Astrocyte of the cerebellum (primary cell): ENCODE results near the gene TSACC.
"Not testable (repeated sequence)": the region's sequence is repeated elsewhere in the genome, so short reads cannot be mapped to it uniquely, and the experiment has no call there.

Experiments
- DNase-seq: peaks from one replicate; pipeline ENCODE4 v3.0.0-alpha.2; 2011; ENCODE audit warnings: low read depth
- H3K4me3 ChIP-seq: 2 replicates; pipeline ENCODE4 v1.5.1; 2011; ENCODE audit warnings: mild to moderate bottlenecking, low read depth, low read length, moderate library complexity
- CTCF ChIP-seq: IDR thresholded peaks from 2 replicates; pipeline ENCODE4 v1.5.1; 2012; ENCODE audit warnings: low read length, low read depth, moderate library complexity, mild to moderate bottlenecking; ENCODE audit errors: missing control alignments
- in situ Hi-C: cut with HindIII; loops from 2 replicates; pipeline ENCODE4 v1.10.0; 2017; ENCODE audit warnings: low sequenced_read_pairs

Gene TSACC

GRCh38 chr1:156319664-156320063 is 18.7 kb upstream of the TSACC start:
- DNase-seq: peak; percentile 23
- peak; percentile 62 for TF ChIP-seq CTCF
- in situ Hi-C loops: no loop called here
- H3K4me3 ChIP-seq: no peak overlapping the region

DNA sequence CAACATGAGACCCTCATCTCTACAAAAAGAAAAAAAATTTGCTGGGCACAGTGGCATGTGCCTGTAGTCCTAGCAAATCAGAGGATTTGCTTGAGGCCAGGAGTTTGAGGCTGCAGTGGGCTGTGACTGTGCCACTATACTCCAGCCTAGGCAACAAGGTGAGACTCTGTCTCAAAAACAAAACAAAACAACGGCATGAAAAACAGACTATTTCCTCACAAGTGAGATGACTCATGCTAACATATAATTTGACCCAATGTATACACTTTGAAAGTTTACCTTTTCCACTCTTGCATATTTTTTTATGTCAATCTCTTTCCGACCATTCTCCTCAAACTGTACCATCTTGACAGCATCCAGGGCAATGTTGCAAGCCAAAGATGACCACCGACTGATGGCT is 17.8 kb upstream of the TSACC start:
- no peak for TF ChIP-seq CTCF
- DNase-seq: no peak
- in situ Hi-C loops: no loop called here
- no peak overlapping the region for H3K4me3 ChIP-seq

DNA sequence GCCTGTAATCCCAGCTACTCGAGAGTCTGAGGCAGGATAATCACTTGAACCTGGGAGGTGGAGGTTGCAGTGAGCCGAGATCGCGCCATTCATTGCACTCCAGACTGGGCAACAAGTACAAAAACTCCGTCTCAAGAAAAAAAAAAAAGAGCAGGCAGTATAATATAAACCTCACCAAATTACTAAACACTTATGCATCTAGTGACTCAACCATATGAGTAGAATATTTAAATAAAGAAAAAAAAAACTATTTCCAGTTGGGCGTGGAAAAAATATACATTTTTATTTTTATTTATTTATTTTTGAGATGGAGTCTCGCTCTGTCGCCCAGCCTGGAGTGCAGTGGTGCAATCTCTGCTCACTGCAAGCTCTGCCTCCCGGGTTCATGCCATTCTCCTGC is 15.1 kb upstream of the TSACC start:
- H3K4me3 ChIP-seq, DNase-seq, in situ Hi-C loops: not testable (repeated sequence)

GRCh38 chr1:156336242-156336641 is 2.1 kb upstream of the TSACC start:
- no peak for DNase-seq
- peak; percentile 22 for TF ChIP-seq CTCF
- in situ Hi-C loops: no loop called here
- H3K4me3 ChIP-seq: peak overlapping the region; percentile 96

DNA sequence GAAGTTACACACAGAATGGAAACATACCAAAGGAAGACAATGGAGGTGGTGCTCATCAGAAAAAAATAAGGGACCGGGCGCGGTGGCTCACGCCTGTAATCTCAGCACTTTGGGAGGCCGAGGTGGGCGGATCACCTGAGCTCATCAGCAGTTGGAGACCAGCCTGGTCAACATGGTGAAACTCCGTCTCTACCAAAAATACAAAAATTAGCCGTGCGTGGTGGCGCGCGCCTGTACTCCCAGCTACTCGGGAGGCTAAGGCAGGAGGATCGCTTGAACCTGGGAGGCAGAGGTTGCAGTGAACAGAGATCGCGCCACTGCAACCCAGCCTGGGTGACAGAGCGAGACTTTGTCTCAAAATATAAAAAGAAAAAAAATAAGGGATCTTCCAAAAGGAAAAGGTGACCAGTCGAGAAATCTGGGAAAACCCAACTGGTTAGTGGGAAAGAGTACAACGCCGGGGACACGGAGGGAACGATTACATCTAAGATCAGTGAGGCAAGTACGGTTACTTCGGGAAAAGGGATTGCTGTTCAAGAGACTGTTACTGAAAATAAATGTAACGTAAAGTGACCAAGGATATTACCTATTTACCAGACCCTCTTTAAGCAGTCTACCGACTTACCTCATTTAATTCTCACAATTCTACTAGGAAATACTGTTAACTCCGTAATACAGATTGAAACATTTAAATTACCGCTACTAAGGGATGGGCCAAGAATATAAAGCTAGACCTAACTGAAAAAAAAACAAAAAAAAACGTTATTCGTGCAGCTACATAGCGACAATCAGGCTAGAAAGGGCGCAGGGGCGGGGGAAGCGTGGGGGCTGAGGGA is 1.1 kb upstream of the TSACC start:
- in situ Hi-C loops: no loop called here
- no peak for TF ChIP-seq CTCF
- DNase-seq: no peak
- peak overlapping the region; percentile 96 for H3K4me3 ChIP-seq

GRCh38 chr1:156337888-156338179 is 492 bp upstream of the TSACC start:
- peak; percentile 9 for TF ChIP-seq CTCF

DNA sequence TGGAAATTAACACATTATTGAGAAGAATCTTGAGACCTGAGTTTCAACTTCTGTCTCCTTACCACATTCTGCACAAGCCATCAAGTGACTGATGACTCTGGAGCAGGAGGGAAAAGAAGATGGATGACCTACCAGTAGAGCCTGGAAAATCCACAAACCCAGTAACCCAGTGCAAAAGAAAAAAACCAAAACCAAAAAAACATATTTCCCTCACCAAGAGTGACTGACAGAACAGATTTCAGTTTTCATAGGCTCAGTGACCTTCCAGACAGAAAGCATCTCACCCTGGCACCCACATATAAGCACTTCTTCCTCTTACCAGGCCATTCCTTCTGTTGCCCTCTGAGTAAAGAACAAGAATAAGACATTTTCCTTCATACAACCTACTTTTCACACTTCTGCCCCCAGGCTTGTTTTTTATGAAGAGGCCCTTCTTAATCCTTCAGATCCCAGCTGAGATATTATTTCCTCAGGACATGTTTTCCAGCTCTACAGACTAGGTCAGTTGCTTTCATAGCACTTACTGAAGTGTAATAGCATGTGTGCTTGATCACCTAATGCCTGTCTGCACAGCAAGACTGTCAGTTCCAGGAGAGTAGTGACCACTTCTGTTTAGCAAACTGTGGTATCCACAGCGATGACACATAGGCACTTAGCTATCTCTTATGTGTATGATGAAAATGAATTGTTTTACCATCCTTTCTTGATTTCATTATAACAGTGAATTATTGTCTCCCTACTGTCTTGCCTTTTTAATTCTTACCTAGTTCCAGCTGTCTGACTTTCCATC is 4.0 kb downstream of the TSACC start:
- in situ Hi-C loops: no loop called here
- no peak for TF ChIP-seq CTCF
- DNase-seq: no peak
- no peak overlapping the region for H3K4me3 ChIP-seq

More at GRCh38 chr1:156337888-156338179, 492 bp upstream of the TSACC start:
- peak overlapping the region; percentile 96 for H3K4me3 ChIP-seq
- no peak for DNase-seq
- in situ Hi-C loops: no loop called here
